Retinal pigment epithelial cell (primary cell): ENCODE measurements around the gene FNDC3B.

Source experiments
- DNase-seq: peaks from one replicate; pipeline ENCODE4 v3.0.0-alpha.2; 2010; ENCODE audit warnings: low read depth
- H3K4me3 ChIP-seq: 2 replicates; pipeline ENCODE4 v1.5.1; 2011; ENCODE audit warnings: mild to moderate bottlenecking, low read length, control low read depth, moderate library complexity
- TF ChIP-seq, protein P1 (sequence below): conservative IDR thresholded peaks from 2 replicates; pipeline ENCODE4 v1.5.1; 2011; ENCODE audit warnings: low read depth, low read length, control low read depth, inconsistent platforms

Gene FNDC3B

DNA sequence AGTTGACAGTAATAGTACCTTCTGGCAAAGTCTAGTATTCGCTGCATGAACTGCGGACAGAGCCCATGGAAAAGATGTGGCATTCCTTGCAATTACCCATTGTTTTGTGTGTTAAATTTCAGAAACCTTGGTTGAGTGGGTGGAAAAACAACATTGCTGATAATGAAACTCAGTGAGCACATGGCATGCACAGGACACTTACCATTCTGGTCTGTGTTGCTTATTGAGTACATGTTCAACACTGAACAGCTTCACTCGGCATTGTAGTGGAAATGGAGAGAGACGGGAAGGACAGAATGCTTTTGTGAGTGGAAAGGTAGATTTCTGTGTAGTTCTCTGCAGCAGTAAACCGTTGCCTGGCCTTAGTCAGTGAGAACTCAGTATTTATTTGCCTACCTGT is 165.3 kb downstream of the FNDC3B start:
- DNase-seq: no peak
- TF ChIP-seq, protein P1, sequence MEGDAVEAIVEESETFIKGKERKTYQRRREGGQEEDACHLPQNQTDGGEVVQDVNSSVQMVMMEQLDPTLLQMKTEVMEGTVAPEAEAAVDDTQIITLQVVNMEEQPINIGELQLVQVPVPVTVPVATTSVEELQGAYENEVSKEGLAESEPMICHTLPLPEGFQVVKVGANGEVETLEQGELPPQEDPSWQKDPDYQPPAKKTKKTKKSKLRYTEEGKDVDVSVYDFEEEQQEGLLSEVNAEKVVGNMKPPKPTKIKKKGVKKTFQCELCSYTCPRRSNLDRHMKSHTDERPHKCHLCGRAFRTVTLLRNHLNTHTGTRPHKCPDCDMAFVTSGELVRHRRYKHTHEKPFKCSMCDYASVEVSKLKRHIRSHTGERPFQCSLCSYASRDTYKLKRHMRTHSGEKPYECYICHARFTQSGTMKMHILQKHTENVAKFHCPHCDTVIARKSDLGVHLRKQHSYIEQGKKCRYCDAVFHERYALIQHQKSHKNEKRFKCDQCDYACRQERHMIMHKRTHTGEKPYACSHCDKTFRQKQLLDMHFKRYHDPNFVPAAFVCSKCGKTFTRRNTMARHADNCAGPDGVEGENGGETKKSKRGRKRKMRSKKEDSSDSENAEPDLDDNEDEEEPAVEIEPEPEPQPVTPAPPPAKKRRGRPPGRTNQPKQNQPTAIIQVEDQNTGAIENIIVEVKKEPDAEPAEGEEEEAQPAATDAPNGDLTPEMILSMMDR: no peak

DNA sequence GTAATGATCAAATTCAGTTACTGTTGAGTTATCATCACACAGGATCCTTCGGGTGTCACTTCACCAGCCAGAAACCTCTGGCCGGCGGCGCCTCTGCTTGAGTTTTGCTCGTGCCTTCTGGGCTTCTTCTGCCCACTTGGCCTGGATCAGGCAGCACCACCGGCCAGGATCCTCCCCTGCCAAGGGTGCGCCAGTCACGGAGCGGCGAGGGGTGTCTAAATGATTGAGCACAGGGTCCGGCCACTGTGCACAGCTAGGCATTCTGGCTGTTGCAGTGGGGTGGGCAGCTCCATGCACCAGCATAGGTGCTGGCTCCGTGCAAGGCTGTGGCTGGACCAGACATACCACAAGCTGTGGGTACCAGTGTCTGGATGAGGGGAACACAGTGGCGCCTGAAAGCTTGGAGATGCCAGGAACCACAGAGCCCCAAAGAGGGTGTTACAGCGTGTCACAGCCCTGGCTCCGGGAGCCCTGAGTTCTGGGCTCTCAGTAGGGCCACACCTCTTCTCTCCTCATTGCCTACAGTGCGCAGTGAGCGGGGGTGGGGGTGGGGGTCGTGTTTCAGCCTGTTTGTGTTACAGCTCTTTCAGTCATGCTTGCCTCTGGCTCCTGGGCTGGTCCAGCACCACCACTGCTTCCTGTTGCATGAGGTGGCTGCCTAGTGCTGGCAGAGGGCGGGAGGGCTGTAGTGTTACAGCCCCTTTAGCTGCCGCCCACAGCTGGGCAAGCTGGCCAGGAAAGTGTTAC is 169.4 kb downstream of the FNDC3B start:
- DNase-seq: no peak
- no peak overlapping the region for H3K4me3 ChIP-seq
- TF ChIP-seq, protein P1: no peak

More for the DNA sequence above, 165.3 kb downstream of the FNDC3B start:
- H3K4me3 ChIP-seq: no peak overlapping the region

DNA sequence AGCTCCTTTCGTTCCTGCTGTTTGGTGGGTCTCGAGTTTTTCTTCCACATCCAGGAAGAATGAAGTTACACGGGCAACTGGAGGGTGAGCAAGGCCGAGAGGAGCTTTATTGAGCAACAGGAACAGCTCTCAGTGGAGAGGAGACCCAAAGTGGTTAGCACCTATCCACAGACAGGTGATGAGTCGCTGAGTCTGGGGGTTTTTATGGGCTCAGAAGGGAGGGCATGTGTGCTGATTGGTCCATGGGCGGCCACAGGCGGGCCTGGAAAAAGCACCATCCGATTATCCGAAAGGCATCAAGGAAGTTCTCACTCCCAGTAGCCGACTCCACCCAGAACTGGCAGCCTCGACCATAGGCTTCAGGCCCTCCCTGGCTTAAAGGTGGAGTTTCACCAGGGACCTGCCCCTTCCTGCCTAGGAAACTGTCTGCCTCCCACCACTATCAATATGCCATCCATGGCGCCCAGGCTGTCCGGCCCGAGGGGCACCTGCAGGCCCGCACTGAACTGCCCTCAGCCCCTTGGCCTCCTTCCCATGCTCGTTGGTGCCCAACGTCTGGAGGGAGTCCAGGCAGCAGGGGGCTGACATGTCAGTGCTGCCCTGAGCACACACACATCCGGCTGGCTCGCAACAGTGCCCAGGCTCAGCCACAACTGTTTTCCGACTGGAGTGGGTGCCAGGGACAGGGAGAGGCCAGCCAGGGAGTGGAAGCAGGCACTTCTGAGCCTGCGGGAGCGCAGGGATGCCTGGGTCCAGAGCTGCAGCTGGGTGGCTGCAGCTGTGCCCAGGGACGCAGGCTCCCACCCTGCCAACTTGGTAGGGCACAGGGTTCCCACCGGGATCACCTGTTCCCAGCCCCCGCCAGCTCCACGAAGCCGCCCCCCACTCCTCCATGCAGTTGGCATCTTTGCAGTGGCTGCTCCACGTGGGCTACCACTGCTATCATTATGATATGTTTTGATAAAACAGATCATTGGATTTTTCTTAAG is 170.2 kb downstream of the FNDC3B start:
- DNase-seq: no peak
- H3K4me3 ChIP-seq: no peak overlapping the region
- TF ChIP-seq, protein P1: no peak

DNA sequence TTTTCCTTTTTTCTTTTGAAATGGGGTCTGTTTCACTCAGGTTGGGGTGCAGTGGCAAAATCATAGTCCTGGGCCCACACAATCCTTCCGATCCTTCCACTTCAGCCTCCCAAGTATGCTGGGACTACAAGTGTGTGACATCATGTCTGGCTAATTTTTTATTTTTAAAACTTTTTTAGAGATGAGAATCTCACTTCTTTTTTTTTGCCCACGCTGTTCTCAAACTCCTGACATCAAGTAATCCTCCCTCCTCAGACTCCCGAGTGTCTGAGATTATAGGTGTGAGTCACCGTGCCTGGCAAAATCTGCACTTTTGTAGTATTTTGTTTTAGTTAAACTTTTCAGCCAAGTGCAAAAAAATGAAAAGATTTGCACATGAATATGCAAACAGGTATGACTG is 171.0 kb downstream of the FNDC3B start:
- TF ChIP-seq, protein P1: no peak
- no peak for DNase-seq
- H3K4me3 ChIP-seq: no peak overlapping the region

DNA sequence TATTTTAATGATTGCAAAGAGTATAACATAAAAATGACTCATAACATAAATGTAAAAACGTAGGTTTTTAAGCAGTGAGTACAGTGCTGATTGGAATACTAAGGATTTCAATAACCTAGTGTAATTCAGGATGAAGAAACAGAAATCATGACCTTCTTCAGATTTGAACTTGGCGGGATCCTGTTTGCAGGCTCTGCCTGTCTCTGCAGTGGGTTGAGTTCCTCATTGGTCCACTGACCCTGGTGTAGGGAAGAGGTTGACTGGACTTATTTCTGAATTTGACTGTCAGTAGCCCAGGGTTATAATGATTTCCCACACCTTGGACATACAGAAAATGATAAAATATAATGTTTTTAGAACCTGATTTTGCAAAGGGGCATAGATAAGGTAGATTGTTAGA is 171.7 kb downstream of the FNDC3B start:
- TF ChIP-seq, protein P1: no peak
- H3K4me3 ChIP-seq: no peak overlapping the region
- no peak for DNase-seq

DNA sequence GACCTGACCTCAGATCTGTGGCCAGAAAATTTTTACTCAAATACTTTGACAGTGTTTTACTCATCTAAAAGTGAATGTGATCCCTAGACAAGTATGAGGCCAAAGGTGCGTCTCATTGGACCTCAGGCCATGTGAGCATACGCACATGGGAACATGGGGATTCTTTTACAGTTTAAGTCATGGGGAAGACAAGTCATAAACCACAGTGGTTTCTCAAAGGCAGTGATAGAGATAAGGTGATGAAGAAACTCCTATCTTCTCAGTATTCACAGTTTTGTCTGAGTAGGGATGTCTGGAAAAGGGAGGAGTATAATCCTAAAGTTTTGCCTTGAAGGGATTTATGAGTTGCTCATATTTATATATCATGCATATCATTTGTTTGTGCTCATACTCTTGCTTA is 173.8 kb downstream of the FNDC3B start:
- no peak for DNase-seq
- H3K4me3 ChIP-seq: no peak overlapping the region
- TF ChIP-seq, protein P1: no peak

DNA sequence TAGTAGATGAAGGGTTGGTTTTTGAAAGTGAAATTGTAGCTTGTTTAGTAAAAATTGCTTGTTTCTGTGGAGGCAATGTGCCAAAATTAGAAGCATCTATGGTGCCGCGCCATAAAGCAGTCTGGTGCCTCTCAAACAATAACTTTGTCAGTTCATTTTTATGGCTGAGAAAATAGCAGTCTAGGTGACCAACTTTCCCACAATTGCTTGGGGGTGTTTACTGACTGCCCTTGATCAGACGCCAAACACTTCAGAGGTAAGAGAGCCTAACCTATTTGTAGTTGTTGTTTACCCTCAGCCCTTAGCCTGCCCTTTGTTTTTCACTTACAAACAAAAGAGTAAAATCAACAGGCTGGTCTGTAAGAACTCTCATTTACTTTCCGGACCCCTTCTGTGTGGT is 174.5 kb downstream of the FNDC3B start:
- TF ChIP-seq, protein P1: no peak
- DNase-seq: no peak
- no peak overlapping the region for H3K4me3 ChIP-seq
